Stimulated activated CD4-positive, alpha-beta T cell treated with anti-CD3 and anti-CD28 coated beads, TNF-alpha, amount 100 ng/mL, for 48 hours (primary cell): ENCODE measurements around the gene MAST4.

Experiments used
- DNase-seq, 3 donors: peaks; one replicate each; pipeline ENCODE4 v3.0.0-alpha.2; 2020; ENCODE audit warnings: low read depth in 3 of 3

Gene MAST4

GRCh38 chr5:66697796-66698564, 101.8 kb downstream of the MAST4 start:
- no peak for DNase-seq

- DNase-seq, result no peak
Measured at GRCh38 chr5:66701244-66701643, 105.1 kb downstream of the MAST4 start.

- DNase-seq, result no peak
Measured at GRCh38 chr5:66702426-66702825, 106.2 kb downstream of the MAST4 start.

- DNase-seq, result no peak
Measured at GRCh38 chr5:66704790-66705425, 108.7 kb downstream of the MAST4 start.

- DNase-seq, result no peak
Measured at GRCh38 chr5:66708368-66708767, 112.2 kb downstream of the MAST4 start.

- DNase-seq, result no peak
Measured at GRCh38 chr5:66710557-66711088, 114.4 kb downstream of the MAST4 start.

- DNase-seq, result no peak
Measured at GRCh38 chr5:66713998-66714397, 117.8 kb downstream of the MAST4 start.

- DNase-seq, result no peak
Measured at GRCh38 chr5:66717455-66718373, 121.5 kb downstream of the MAST4 start.

GRCh38 chr5:66718374-66719002, 122.3 kb downstream of the MAST4 start:
- DNase-seq, result no peak

GRCh38 chr5:66720780-66721179, 124.6 kb downstream of the MAST4 start:
- no peak for DNase-seq

GRCh38 chr5:66722686-66723085, 126.5 kb downstream of the MAST4 start:
- DNase-seq, result no peak

- DNase-seq, result no peak
Measured at GRCh38 chr5:66724349-66725139, 128.4 kb downstream of the MAST4 start.

- DNase-seq, result no peak
Measured at GRCh38 chr5:66727630-66728029, 131.4 kb downstream of the MAST4 start.

GRCh38 chr5:66728049-66728448, 131.9 kb downstream of the MAST4 start:
- no peak for DNase-seq

- no peak for DNase-seq
Measured at GRCh38 chr5:66737096-66737495, 140.9 kb downstream of the MAST4 start.

GRCh38 chr5:66738136-66738535, 141.9 kb downstream of the MAST4 start:
- no peak for DNase-seq

- DNase-seq, result no peak
Measured at GRCh38 chr5:66739021-66739420, 142.8 kb downstream of the MAST4 start.

GRCh38 chr5:66739951-66740350, 143.8 kb downstream of the MAST4 start:
- DNase-seq, result no peak

- no peak for DNase-seq
Measured at GRCh38 chr5:66741394-66741793, 145.2 kb downstream of the MAST4 start.

GRCh38 chr5:66742083-66742895, 146.1 kb downstream of the MAST4 start:
- DNase-seq, result no peak
